HG03159 (cell line): Measurements from ENCODE around the gene PPIH.
A peak's percentile ranks its signal among the peaks of the same experiment; 100 is the strongest.
"Not testable (repeated sequence)": the region's sequence is repeated elsewhere in the genome, so short reads cannot be mapped to it uniquely, and the experiment has no call there.

Experiments
- ATAC-seq: cut with Tn5 transposase; IDR thresholded peaks from one replicate; pipeline ENCODE4 v1.9.1; 2021; ENCODE audit warnings: mild to moderate bottlenecking, moderate library complexity; ENCODE audit not compliant: unreplicated experiment

The PPIH gene

DNA sequence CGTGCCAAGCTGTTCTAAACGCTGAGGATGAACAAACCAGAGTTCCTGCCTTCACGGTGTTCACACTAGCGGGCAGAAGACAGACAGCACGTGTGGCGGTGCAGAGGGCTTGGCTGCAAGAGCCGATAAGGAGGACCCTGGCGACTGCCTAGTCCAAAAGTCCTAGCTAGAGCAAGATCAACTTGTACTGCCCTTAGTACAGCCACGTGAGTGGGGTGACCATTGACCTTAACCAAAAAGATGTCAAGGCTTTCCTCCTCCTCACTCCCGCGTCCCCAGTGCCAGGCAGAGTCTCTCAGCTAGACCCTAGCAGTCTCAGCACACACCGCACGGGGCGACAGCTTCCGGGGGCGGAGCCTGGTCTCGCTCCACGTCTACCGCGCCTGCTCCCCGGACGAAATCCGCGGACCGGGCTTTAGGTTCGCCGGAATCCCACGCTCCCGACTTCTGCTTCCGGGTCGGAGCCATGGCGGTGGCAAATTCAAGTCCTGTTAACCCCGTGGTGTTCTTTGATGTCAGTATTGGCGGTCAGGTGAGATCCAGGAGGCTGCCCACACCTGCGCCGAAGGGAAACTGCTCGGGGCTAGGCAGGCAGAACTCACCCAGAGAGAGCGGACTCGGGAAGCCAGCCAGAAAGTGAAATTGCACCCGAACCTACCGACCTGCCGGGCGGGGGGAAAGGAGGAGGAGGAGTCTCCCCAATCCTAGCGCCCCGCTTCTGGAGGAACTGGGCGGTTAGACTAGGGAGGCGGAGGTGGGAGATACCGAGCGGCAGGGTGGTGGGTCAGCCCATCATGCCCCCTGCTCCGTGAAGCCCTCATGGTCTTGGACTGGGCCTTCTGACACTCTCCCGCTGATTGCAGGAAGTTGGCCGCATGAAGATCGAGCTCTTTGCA, at the start of gene PPIH:
Gene PPIH, plus strand, starts transcription at position 443 of the 896 bp plus-strand sequence. Its CDS starts 24 bp downstream, at position 467.
- ATAC-seq: peak; percentile 95

DNA sequence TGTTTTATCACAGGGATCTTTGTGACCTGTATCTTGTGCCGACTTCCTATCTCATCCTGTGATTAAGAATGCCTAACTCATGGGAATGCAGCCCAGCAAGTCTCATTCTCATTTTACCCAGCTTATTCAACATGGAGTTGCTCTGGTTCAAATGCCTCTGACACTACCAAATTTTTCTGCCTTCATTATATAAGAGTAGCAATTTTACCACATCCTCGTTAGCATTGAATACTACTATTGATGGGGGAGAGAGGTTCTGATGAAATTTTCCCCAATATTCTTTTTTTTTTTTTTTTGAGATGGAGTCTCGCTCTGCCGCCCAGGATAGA, 44.5 kb upstream of the PPIH start:
- no peak for ATAC-seq

DNA sequence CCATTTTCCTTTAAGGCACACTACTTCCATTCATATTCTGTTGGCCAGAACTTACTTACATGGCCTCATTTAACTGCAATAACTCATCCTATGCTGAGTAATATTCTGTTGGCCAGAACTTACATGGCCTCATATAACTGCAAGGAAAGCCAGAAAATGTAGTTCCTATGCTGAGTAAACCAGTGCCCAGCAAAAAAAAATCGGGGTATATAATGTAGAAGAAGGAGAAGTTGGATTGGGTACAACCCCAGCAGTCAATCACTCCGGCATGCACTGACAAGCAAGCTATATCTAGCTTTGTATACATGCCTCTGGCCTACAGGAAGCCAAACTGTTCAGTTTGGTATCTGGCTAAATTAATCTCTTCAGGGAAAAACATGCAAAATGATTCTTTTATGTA, 39.4 kb upstream of the PPIH start:
- no peak for ATAC-seq

DNA sequence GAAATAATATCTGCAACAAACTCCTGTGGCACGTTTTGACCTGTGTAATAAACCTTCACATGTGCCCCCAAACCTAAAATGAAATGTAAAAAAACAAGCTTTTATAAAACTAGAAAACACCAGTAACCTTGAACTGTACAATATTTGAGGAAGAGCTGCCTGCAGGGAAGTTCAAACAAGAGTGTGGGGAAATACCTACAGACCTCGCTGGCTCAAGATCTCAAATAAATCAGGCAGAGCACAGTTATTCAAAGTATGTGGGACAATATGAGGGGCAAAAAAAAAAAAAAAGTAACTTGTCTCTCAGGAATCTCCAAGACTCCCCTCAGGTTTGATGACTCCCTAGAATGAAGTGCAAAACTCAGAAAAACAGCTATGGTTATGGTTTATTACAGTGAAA, 37.9 kb upstream of the PPIH start:
- no peak for ATAC-seq

DNA sequence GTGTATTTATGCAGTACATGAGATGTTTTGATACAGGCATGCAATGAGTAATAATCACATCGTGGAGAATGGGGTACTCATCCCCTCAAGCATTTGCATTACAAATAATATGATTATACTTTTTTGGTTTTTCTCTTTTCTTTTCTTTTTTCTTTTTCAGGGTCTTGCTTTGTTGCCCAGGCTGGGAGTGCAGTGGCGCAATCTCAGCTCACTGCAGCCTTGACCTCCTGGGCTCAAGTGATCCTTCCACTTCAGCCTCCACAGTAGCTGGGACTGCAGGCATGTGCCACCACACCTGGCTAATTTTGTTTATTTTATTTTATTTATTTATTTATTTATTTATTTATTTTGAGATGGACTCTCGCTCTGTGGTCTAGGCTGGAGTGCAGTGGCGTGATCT, 37.0 kb upstream of the PPIH start:
- ATAC-seq: not testable (repeated sequence)

DNA sequence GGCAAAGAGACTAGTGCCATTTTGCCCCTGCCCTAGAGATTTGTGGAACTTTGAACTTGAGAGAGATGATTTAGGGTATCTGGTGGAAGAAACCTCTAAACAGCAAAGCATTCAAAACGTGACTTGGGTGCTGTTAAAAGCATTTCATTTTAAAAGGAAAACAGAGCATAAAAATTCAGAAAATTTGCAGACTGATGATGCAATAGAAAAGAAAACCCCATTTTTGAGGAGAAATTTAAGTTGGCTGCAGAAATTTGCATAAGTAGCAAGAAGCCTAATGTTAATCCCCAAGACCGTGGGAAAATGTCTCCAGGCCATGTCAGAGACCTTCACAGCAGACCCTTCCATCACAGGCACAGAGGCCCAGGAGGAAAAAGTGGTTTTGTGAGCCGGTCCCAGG, 31.0 kb upstream of the PPIH start:
- not testable (repeated sequence) for ATAC-seq

DNA sequence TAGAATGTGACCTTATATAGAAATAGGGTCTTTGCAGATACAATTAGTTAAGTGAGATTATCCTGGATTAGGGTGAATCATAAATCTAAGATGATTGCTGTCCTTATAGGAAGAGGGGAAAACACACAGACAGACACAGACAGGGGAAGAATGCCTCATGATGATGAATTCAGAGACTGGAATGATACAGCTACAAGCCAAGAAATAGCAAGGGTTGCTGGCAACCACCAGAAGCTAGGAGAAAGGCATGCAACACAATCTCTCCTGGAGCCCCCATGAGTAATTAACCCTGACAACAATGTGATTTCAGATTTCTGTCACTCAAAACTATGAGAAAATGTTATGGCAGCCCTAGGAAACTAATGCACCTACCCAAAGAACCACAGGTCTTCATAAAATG, 19.1 kb upstream of the PPIH start:
- no peak for ATAC-seq

DNA sequence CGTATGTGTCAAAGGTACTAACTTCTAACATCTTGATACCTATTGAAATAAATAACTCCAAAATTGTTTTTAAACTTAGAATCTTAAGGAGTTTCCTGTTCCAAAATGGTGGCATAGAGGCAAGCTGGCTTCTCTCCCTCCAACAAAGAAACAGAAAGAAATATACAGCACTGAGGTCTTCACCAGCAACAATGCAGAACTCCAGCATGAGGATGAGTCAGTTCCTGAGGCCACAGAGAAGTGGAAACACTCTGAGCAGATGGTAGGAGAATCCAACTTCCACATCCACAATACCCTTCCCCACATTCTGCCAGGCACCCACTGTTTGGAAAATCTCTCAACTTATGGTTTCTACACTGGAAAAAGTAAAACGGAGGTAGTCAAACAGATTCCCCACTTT, 12.2 kb upstream of the PPIH start:
- ATAC-seq: no peak

DNA sequence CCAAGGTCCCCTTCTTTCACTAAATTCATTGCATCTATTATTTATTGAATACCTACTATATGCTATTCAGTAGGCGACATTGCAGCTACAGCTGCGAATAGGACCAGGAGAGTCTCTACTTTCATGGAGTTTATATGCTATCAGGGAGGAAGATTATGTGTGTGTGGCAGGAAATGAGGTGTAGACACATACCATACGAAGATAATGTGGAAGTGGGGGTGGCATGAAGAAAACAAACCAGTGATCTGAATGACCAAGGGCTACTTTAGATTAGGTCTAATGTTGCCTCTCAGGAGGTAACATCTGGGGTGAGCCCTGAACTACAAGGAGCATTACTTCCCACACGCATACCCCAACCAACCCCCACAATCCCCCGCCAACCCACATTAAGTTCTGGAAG, 1.0 kb upstream of the PPIH start:
- ATAC-seq: no peak

DNA sequence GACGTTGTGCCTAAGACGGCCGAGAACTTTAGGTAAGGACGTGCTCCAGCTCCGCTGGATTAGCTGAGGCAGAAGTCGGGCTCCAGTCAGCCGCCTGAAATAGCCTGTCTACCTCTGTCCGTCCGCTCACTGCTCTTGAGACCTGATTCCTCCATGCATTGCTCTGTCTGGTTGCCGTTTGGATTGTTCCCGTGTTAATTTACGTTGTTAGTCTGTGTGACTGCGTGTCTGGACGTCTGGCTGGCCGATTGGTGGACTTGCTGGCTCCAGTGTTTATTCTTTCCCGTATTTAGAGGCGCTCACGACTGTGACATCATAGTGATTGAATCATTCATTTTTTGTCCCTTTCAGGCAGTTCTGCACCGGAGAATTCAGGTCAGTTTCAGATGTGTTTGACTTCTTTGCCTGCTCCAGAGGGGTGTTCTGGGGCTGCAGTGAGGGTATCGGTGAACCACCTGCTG, 684 bp downstream of the PPIH start:
- ATAC-seq: peak; percentile 2

DNA sequence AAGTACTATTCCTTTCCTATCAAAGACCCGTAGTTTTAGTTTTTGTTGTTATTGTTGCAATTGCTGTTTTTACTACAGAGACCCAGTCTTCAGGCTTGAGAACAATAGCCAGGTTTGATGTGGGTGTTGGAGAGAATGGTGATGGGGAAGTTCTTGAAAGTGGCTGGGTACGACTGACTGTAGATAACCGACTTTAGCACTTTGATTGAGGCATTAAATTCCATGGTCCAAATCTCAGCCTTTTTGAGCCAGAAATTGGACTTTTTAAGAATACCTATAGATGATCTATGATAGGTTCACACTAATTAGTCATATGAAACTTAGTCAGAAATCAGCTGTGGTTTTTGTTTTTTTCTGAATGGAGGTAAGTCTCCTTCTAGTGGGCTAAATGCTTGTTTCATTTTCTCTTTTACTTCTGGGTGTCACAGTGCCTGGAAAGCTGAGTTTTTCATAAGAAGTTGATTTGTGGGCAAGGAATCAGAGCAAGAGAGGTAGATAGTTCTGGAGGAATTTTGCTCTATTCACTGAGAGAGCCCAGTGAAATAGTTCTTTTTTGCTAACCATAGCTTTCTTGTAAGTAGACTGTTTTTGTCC, 2.8 kb downstream of the PPIH start:
- no peak for ATAC-seq

DNA sequence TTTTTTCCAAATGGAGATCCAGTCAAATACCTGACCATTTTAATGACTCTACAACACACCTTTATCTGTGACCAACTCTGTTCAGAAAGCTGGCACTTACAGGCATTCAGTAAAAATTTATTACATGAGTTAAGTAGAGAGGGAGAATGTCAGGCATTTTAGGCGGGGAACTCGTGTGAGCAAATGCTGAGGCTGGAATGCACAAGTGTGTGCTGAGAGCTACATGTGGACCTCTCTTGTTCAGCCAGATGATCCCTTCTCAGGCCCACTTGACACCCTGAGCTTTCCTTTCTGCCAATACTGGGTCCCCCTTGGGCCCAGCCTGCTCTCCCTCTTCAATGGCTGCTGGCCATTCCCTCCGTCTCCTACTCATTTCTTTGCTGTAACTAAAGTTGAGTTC, 11.7 kb downstream of the PPIH start:
- no peak for ATAC-seq

DNA sequence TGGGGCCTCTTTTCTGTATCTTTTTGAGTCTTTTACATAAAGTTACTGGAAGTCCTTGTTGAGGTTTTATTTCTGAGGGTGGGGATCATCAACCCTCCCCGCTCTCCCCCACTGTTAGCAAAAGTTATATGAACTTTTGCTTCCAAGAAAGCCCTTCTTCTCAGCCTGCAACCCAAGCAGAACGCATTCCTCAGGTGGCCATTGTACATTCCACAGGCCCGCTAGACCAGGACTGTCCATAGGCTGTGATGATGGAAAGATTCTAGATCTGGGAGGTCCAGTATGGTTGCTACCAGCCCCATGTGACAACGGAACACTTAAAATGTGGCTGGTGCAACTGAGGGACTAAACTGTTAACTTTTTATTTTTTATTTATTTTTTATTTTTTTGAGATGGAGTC, 12.2 kb downstream of the PPIH start:
- ATAC-seq: no peak

DNA sequence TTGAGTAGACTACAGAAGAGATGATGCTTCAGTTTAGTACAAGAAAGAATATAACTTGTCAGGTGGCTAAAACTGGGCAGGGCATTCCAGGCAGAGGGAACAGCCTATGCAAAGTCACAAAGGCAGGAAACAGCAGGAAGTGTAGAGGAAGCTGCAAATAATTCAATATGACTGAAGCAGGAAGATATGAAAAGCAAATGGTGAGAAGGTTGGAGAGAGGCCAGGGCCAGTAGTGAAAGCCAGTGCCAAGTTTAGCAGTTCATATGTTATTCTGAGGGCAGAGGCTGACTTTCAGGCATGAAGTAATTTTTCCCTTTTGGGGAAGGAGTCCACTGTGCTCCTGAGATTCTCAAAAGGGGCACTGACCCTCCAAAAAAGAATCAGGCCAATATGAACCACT, 16.0 kb downstream of the PPIH start:
- ATAC-seq: no peak

DNA sequence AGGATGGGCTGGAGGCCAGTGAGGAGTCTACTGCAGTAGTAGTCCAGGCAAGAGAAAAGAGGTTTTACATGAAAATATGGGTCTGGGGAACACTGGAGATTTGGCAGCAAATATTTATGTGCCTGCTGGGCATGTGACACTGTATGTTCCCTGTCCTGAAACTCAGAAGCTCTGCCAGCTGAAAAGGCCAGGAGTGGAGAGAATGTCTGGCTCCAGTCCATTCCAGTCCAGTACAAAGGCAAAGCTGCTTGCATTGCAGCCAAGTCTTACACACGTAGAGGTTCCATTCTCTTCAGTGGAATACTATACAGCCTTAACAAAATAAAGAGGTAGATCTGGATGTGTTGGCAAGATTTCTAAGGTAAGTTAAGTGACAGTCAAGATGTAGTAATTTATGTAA, 16.5 kb downstream of the PPIH start:
- ATAC-seq: no peak

DNA sequence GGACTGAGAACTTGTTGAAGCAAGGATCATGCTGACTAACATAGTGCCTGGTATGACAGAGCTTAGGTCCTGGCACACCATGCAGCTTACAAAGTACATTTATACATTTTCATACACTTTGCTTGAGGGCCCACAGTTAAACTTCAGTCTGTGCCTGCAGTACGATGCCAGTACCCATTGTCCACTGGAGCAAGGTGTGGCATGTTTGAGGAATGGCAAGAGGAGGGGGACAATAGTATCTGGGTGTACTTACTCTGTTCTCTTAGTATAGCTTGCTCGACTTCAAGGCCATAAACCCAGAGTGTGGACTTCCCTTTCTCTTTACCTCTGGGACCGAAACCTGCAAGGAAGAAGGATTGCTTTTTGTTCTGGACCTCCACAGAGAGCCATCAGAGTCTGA, 17.2 kb downstream of the PPIH start:
- ATAC-seq: no peak

DNA sequence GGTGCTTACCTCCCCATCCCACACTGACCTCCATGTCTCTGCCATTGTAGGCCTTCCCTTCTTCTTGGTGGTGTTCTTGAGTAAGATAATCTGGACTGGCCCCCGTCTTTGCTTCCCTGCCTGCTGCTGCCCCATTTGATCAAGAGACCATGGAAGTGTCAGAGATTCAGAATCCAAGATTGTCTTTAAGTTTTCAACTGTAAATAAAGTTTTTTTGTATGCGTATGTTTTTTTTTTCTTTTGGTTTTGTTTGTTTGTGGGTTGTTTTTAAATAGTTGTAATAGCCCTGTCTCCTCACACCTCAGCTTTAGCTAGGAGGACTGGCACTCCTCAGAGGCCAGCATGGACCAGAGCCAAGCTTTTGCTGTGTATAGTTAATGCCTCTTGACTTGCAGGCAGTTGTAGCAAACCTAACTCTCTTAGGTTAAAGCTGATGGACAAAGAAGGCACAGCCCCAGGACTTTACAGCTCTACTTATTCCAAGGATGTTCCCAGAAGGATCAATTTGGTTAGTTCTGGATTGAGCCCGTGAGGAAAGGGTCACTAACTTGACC, 18.4 kb downstream of the PPIH start:
- ATAC-seq: no peak

DNA sequence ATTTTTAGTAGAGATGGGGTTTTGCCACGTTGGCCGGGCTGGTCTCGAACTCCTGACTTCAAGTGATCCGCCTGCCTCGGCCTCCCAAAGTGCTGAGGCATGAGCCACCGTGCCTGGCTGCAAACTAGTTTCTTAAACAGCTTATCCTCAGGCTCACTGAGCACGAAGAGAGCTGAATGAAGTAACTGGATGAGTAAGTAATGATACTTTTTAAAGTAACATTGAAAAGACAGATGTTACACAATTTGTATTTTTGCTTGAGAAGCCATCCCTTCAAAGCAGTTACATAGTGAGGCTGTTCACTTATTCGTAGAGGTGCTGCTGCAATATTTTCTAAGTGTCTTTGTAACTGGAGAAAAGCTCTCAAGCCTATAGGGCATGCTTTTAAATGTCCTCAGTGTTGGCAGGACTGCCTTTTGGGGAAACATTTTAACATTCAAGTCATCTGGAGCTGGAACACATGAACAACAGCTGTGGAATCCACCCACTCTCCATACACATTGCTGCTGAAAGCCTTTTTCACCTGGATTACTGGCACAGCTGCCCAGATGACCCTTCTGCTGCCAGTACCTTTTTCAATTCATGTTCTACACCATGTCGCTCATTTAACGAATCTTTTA, 21.3 kb downstream of the PPIH start:
- no peak for ATAC-seq

DNA sequence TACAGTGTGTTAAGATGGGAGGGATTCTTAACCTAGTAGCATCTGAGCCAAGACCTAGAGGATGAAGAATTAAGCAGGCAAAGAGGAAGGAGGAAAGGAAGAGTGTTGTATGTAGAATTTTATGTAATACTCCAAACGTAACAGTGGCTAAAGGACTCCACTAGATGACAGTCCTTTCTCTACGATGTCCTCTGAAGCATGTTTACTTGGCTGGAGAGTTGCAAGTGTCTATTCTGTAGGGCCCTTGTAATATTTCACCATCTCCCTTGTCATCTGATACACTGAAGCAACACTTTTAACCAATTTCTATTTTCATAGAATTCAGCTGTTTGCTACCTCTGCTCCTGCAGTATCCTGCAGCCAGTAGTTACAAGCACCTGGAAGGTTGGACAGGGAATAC, 21.8 kb downstream of the PPIH start:
- ATAC-seq: no peak

DNA sequence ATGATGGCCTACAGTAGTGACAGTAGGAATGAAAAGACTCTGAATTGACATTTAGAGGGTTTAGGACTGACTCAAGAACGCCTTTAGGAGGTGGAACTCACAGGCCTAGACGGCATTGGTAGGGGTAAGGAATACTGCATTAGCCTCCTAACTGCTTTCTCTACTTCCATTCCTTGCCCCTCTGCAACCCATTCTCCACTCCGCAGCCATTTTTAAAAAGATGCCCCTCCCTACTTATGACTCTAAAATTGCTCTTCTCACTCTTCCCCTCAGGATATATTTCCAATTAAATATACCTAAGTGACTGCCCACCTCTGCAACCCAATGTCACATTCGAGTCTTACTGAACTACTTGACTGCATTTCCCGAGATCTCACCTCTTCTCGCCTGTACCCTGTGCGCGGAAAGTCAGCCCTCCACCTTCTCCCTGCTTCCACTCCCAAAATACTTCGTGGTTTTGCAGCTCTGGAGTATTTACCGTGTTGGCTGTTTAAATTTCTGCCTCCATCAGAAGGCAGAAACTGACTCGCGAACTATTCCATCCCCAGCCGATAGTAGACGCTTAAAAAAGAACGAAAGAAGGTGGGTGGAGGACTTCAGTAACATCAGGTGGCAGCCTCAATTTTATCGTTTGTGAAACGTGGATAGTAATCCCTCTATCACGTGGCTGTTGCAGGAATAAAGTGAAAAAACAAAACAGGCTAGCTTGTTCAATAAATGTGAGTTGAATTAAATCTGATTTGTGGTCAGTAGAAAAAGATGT, 22.9 kb downstream of the PPIH start:
- ATAC-seq: no peak
